CD8-positive, alpha-beta memory T cell (primary cell): ENCODE results near the gene CASP8. TPM values are rescaled to one million over a fixed set of nuclear protein-coding genes. Genes with fewer than 3 reads are reported as not detected.

Experiments used
- CTCF ChIA-PET: fragments of 350-600 bp; sonication (Branson Sonifier 250); formaldehyde crosslinking; loops from one replicate; lab custom pipeline; 2021; ENCODE audit warnings: antibody characterized with exemption; lab: Charles Lee
- POLR2A ChIA-PET: fragments of 350-600 bp; sonication (Branson Sonifier 250); formaldehyde crosslinking; loops from one replicate; lab custom pipeline; 2021; ENCODE audit warnings: antibody characterized with exemption; lab: Charles Lee
- DNase-seq, 5 donors: peaks; one replicate each; pipeline versions ENCODE4 v3.0.0 to v3.0.0-alpha.2; 2020 to 2022; ENCODE audit warnings: mixed read lengths in 1 of 5
- H3K27ac ChIP-seq: one replicate; pipeline ENCODE4 v1.7.0; 2013; ENCODE audit warnings: low read depth, mild to moderate bottlenecking, low read length, moderate library complexity
- H3K27me3 ChIP-seq: 2 replicates; pipeline ENCODE4 v1.7.0; 2013; ENCODE audit warnings: low read length, mild to moderate bottlenecking; ENCODE audit not compliant: insufficient read depth, poor library complexity, severe bottlenecking
- H3K36me3 ChIP-seq: 2 replicates; pipeline ENCODE4 v1.7.0; 2013; ENCODE audit warnings: mild to moderate bottlenecking, low read length, moderate library complexity; ENCODE audit not compliant: insufficient read depth
- H3K4me1 ChIP-seq: 2 replicates; pipeline ENCODE4 v1.7.0; 2013; ENCODE audit warnings: mild to moderate bottlenecking, low read length, moderate library complexity; ENCODE audit not compliant: insufficient read depth
- H3K4me3 ChIP-seq: 2 replicates; pipeline ENCODE4 v1.7.0; 2013; ENCODE audit warnings: mild to moderate bottlenecking, low read length
- H3K9me3 ChIP-seq: 2 replicates; pipeline ENCODE4 v1.7.0; 2013; ENCODE audit warnings: mild to moderate bottlenecking, low read length
- H3K27ac Mint-ChIP-seq, 8 donors: one replicate each; pipeline ENCODE4 v1.8.0; 2020 to 2021; ENCODE audit warnings: mixed read lengths in 8 of 8, mild to moderate bottlenecking in 6 of 8, inconsistent platforms in 3 of 8, moderate library complexity in 3 of 8
- H3K27me3 Mint-ChIP-seq, 2 donors: one replicate each; pipeline ENCODE4 v1.8.0; 2020 to 2021; ENCODE audit warnings: mixed read lengths in 2 of 2, mild to moderate bottlenecking in 1 of 2, moderate library complexity in 1 of 2
- H3K36me3 Mint-ChIP-seq, 3 donors: one replicate each; pipeline ENCODE4 v1.8.0; 2020 to 2021; ENCODE audit warnings: mixed read lengths in 3 of 3, inconsistent platforms in 1 of 3, mild to moderate bottlenecking in 1 of 3
- H3K4me1 Mint-ChIP-seq, 3 donors: one replicate each; pipeline ENCODE4 v1.8.0; 2020 to 2021; ENCODE audit warnings: mixed read lengths in 3 of 3, inconsistent platforms in 1 of 3, mild to moderate bottlenecking in 1 of 3
- H3K4me3 Mint-ChIP-seq, 7 donors: one replicate each; pipeline ENCODE4 v1.8.0; 2020 to 2021; ENCODE audit warnings: mixed read lengths in 7 of 7, mild to moderate bottlenecking in 6 of 7, moderate library complexity in 4 of 7, inconsistent platforms in 2 of 7
- H3K9me3 Mint-ChIP-seq, 5 donors: one replicate each; pipeline ENCODE4 v1.8.0; 2020 to 2022; ENCODE audit warnings: mixed read lengths in 5 of 5, mild to moderate bottlenecking in 3 of 5, moderate library complexity in 2 of 5, inconsistent platforms in 1 of 5
- polyA plus RNA-seq: library from polyadenylated mRNA; unstranded; fragments of 300-500 nt; fragmentation: Illumina TruSeq; gene quantifications from one replicate; pipeline ENCODE4 v1.2.3, GENCODE V29; 2021
- total RNA-seq, 2 experiments: library from RNA; stranded (reverse); gene quantifications; one replicate each; pipeline ENCODE4 v1.2.3, GENCODE V29; 2021

CASP8 gene
- total and polyA plus RNA-seq, 3 experiments from 2014 or later, result 48.1 to 108 (median 55.5) TPM

GRCh38 chr2:201273330-201273983 is 13.1 kb downstream of the CASP8 start:
- DNase-seq, result no peak
- Histone ChIP-seq H3K9me3 (no peaks in the 10 kb centered on the region), H3K4me1 (peaks cover 50% of the 10 kb centered on the region), H3K4me3 (no peak overlapping the region), H3K27me3 (no peaks in the 10 kb centered on the region), H3K27ac (no peak overlapping the region), H3K36me3 (peaks cover 72% of the 10 kb centered on the region)
- ChIA-PET POLR2A (interaction anchor here (0.7 kb wide), 3 partner anchors 80 to 412 kb away, joined by 4 to 7 read pairs (median 4); no protein-coding TSS in a partner anchor), CTCF (interaction anchor here (0.7 to 2.4 kb wide), 8 partner anchors 10 to 91 kb away, joined by 3 to 9 read pairs (median 3); partner anchors contain the start of gene CASP8)
- Mint-ChIP-seq H3K4me1 (peaks cover 66 to 87% (median 86%) of the 10 kb centered on the region in 3 donors), H3K27me3 (no peaks in the 10 kb centered on the region), H3K27ac (peak overlapping the region; percentile 71 to 97 (median 86)), H3K36me3 (peaks cover 4 to 96% (median 38%) of the 10 kb centered on the region in 3 donors), H3K9me3 (no peaks in the 10 kb centered on the region), H3K4me3 (peak overlapping the region in 6 of 7 donors; percentile 12 to 64 (median 38))

- Mint-ChIP-seq H3K36me3 (peaks cover 7 to 94% (median 40%) of the 10 kb centered on the region in 3 donors), H3K9me3 (no peaks in the 10 kb centered on the region), H3K4me3 (peak overlapping the region in 1 of 7 donors; percentile 44), H3K27me3 (no peaks in the 10 kb centered on the region), H3K27ac (peak overlapping the region; percentile 8 to 94 (median 61)), H3K4me1 (peaks cover 64 to 84% (median 84%) of the 10 kb centered on the region in 3 donors)
- Histone ChIP-seq H3K27me3 (no peaks in the 10 kb centered on the region), H3K4me1 (peaks cover 54% of the 10 kb centered on the region), H3K27ac (no peak overlapping the region), H3K9me3 (no peaks in the 10 kb centered on the region), H3K4me3 (no peak overlapping the region), H3K36me3 (peaks cover 69% of the 10 kb centered on the region)
- no peak for DNase-seq
- ChIA-PET CTCF (interaction anchor here (2.4 kb wide), 1 partner anchor 42 kb away, joined by 9 read pairs; no protein-coding TSS in a partner anchor), POLR2A (interaction anchor here (0.6 to 1.0 kb wide), 2 partner anchors 16 to 19 kb away, joined by 3 read pairs; no protein-coding TSS in a partner anchor)
These were observed 14.7 kb downstream of the CASP8 start for GRCh38 chr2:201275069-201275468.

GRCh38 chr2:201275990-201276389 is 15.7 kb downstream of the CASP8 start:
- H3K27ac ChIP-seq, result no peak overlapping the region
- H3K36me3 ChIP-seq, result peaks cover 66% of the 10 kb centered on the region
- H3K27me3 ChIP-seq, result no peaks in the 10 kb centered on the region
- H3K4me3 Mint-ChIP-seq, result no peak overlapping the region
- H3K9me3 ChIP-seq, result no peaks in the 10 kb centered on the region
- peak overlapping the region in 6 of 8 donors; percentile 25 to 87 (median 56) for H3K27ac Mint-ChIP-seq
- ChIA-PET CTCF (interaction anchor here (4.1 kb wide), 1 partner anchor 43 kb away, joined by 30 read pairs; no protein-coding TSS in a partner anchor), POLR2A (no interaction called here)
- peaks cover 45% of the 10 kb centered on the region for H3K4me1 ChIP-seq
- H3K4me1 Mint-ChIP-seq, result peaks cover 61 to 84% (median 83%) of the 10 kb centered on the region in 3 donors
- no peak for DNase-seq
- no peaks in the 10 kb centered on the region for H3K27me3 Mint-ChIP-seq
- H3K9me3 Mint-ChIP-seq, result no peaks in the 10 kb centered on the region
- H3K36me3 Mint-ChIP-seq, result peaks cover 8 to 94% (median 41%) of the 10 kb centered on the region in 3 donors
- no peak overlapping the region for H3K4me3 ChIP-seq

GRCh38 chr2:201276511-201276910 is 16.2 kb downstream of the CASP8 start:
- Mint-ChIP-seq H3K9me3 (no peaks in the 10 kb centered on the region), H3K27me3 (no peaks in the 10 kb centered on the region), H3K27ac (peak overlapping the region in 6 of 8 donors; percentile 41 to 92 (median 62)), H3K36me3 (peaks cover 8 to 92% (median 38%) of the 10 kb centered on the region in 3 donors), H3K4me1 (peaks cover 57 to 81% (median 78%) of the 10 kb centered on the region in 3 donors), H3K4me3 (peak overlapping the region in 1 of 7 donors; percentile 18)
- no peak overlapping the region for H3K27ac ChIP-seq
- DNase-seq, result no peak
- H3K4me3 ChIP-seq, result no peak overlapping the region
- peaks cover 61% of the 10 kb centered on the region for H3K36me3 ChIP-seq
- ChIA-PET POLR2A (no interaction called here), CTCF (interaction anchor here (1.7 to 4.1 kb wide), 2 partner anchors 40 to 44 kb away, joined by 5 to 30 read pairs; no protein-coding TSS in a partner anchor)
- H3K4me1 ChIP-seq, result peaks cover 40% of the 10 kb centered on the region
- H3K9me3 ChIP-seq, result no peaks in the 10 kb centered on the region
- H3K27me3 ChIP-seq, result no peaks in the 10 kb centered on the region

GRCh38 chr2:201279079-201279478 is 18.7 kb downstream of the CASP8 start:
- Mint-ChIP-seq H3K4me1 (peaks cover 35 to 57% (median 52%) of the 10 kb centered on the region in 3 donors), H3K36me3 (peaks cover 4 to 68% (median 26%) of the 10 kb centered on the region in 3 donors), H3K27ac (peak overlapping the region; percentile 55 to 92 (median 84)), H3K27me3 (no peaks in the 10 kb centered on the region), H3K4me3 (no peak overlapping the region), H3K9me3 (no peaks in the 10 kb centered on the region)
- CTCF ChIA-PET, result interaction anchor here (1.4 to 4.1 kb wide), 2 partner anchors 11 to 46 kb away, joined by 3 to 30 read pairs; no protein-coding TSS in a partner anchor
- Histone ChIP-seq H3K4me3 (no peak overlapping the region), H3K9me3 (no peaks in the 10 kb centered on the region), H3K4me1 (peaks cover 19% of the 10 kb centered on the region), H3K27ac (no peak overlapping the region), H3K27me3 (no peaks in the 10 kb centered on the region), H3K36me3 (peaks cover 38% of the 10 kb centered on the region)
- no peak for DNase-seq
- POLR2A ChIA-PET, result interaction anchor here (1.5 to 1.9 kb wide), 2 partner anchors 19 to 21 kb away, joined by 3 to 13 read pairs; partner anchors contain the start of gene CASP8

GRCh38 chr2:201280191-201281040 is 20.1 kb downstream of the CASP8 start:
- no peaks in the 10 kb centered on the region for H3K27me3 ChIP-seq
- H3K4me1 ChIP-seq, result peaks cover 19% of the 10 kb centered on the region
- Mint-ChIP-seq H3K9me3 (no peaks in the 10 kb centered on the region), H3K36me3 (peaks cover 11 to 63% (median 27%) of the 10 kb centered on the region in 3 donors), H3K27ac (peak overlapping the region; percentile 57 to 92 (median 78)), H3K4me3 (no peak overlapping the region), H3K27me3 (no peaks in the 10 kb centered on the region), H3K4me1 (peaks cover 32 to 55% (median 48%) of the 10 kb centered on the region in 3 donors)
- H3K9me3 ChIP-seq, result no peaks in the 10 kb centered on the region
- no peak overlapping the region for H3K4me3 ChIP-seq
- ChIA-PET POLR2A (interaction anchor here (1.9 kb wide), 1 partner anchor 20 kb away, joined by 13 read pairs; the partner anchor contains the start of gene CASP8), CTCF (interaction anchor here (1.4 to 1.6 kb wide), 3 partner anchors 9 to 83 kb away, joined by 3 to 4 read pairs (median 3); partner anchors contain the start of gene CASP8)
- H3K27ac ChIP-seq, result no peak overlapping the region
- peaks cover 35% of the 10 kb centered on the region for H3K36me3 ChIP-seq
- no peak for DNase-seq

GRCh38 chr2:201285499-201285898 is 25.2 kb downstream of the CASP8 start:
- H3K9me3 ChIP-seq, result no peaks in the 10 kb centered on the region
- Mint-ChIP-seq H3K36me3 (peaks cover 37 to 63% (median 44%) of the 10 kb centered on the region in 3 donors), H3K27ac (peak overlapping the region in 6 of 8 donors; percentile 11 to 62 (median 42)), H3K4me1 (peaks cover 32 to 58% (median 35%) of the 10 kb centered on the region in 3 donors), H3K4me3 (peak overlapping the region in 1 of 7 donors; percentile 6), H3K27me3 (no peaks in the 10 kb centered on the region), H3K9me3 (peaks cover 0 to 7% (median 1%) of the 10 kb centered on the region in 5 donors)
- ChIA-PET CTCF (interaction anchor here (0.7 to 3.6 kb wide), 2 partner anchors 38 to 52 kb away, joined by 3 to 19 read pairs; no protein-coding TSS in a partner anchor), POLR2A (no interaction called here)
- peaks cover 49% of the 10 kb centered on the region for H3K36me3 ChIP-seq
- no peak overlapping the region for H3K27ac ChIP-seq
- no peak for DNase-seq
- H3K27me3 ChIP-seq, result no peaks in the 10 kb centered on the region
- H3K4me3 ChIP-seq, result no peak overlapping the region
- H3K4me1 ChIP-seq, result no peaks in the 10 kb centered on the region
